HG03108 (cell line): Measurements from ENCODE around the gene COL28A1.
"Not testable (repeated sequence)": the region's sequence is repeated elsewhere in the genome, so short reads cannot be mapped to it uniquely, and the experiment has no call there.

Source experiments
- ATAC-seq: cut with Tn5 transposase; IDR thresholded peaks from one replicate; pipeline ENCODE4 v1.9.1; 2021; ENCODE audit warnings: moderate library complexity; ENCODE audit not compliant: unreplicated experiment

Gene COL28A1

DNA sequence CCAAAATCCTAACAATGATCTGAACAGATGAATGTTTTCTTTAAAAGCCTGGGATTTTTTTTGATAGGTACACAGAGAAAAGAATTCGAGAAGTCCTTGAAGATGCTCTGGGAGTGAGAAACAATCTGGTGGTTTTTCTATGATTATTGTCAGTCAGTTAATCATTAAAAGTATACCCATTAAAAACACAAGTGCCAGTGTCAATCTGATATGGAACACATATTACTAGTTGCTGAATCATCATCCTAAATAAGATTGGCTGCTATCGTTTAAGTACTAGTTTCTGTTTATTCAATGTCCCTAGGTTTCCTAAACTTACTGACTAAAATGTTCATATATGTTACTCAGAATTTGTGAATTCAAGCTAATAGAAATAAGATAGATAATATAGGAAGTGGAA, 16.1 kb downstream of the COL28A1 start:
- no peak for ATAC-seq

DNA sequence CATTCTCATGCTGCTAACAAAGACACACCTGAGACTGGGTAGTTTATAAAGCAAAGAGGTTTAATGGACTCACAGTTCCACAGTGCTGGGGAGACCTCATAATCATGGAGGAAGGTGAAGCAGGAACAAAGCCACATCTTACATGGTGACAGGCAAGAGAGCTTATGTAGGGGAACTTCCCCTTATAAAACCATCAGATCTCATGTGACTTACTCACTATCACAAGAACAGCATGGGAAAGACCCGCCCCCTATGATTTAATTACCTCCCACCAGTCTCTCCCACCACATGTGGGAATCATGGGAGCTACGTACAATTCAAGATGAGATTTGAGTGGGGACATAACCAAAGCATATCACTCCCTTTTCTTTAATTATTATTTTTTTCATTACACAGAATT, 16.6 kb downstream of the COL28A1 start:
- ATAC-seq, result no peak

DNA sequence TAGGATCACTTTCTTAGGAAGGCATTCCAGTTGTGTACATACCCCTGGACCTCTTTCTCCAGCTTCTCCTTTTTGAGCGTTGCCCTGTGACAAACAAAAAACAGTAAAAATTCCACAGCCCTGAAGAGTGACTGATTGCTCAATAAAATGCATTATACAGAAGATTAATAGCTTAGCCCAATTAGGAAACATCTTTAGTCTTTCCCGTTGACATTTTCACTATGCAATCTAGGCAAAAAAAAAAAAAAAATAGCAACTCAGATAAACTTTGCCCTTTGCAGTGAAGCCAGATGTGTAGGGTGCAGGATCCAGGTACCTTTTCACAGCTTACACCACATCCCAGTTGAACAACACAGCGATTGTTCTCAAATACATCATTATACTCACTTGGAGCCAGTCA, 17.9 kb downstream of the COL28A1 start:
- ATAC-seq, result no peak

DNA sequence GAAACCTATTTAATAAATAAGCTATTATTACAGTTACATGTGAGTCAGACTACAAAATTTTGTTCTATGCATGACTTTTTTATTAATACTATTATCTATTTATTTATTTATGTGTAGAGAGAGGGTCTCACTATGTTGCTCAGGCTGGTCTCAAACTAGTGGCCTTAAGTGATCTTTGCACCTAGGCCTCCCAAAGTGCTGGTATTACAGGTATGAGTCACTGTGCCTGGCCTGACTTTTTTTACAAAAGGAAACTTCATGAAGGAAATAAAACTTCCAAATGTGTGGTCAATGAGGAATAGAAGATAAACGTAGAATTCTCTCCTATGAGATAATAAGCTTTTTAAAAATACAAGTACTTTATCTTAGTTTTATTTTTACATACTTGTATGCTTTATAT, 19.0 kb downstream of the COL28A1 start:
- ATAC-seq, result no peak

DNA sequence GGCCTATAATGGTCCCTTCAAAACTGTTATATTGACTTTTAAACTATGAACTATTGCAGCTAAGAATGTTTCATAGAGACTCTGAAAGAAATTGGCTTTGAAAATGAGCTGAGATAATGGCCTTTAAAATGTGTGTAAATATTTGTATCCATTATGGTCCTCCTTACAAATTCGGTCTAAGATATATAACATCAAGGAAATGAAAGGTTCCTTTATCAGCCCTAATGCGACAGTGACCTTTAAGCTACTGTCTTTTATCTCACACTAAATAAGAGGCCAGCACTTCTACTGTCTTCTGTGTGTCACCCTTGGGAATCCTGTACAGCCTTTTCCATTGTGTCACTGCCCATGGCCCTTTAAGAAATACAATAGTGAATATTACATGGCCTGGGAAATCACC, 19.5 kb downstream of the COL28A1 start:
- no peak for ATAC-seq

DNA sequence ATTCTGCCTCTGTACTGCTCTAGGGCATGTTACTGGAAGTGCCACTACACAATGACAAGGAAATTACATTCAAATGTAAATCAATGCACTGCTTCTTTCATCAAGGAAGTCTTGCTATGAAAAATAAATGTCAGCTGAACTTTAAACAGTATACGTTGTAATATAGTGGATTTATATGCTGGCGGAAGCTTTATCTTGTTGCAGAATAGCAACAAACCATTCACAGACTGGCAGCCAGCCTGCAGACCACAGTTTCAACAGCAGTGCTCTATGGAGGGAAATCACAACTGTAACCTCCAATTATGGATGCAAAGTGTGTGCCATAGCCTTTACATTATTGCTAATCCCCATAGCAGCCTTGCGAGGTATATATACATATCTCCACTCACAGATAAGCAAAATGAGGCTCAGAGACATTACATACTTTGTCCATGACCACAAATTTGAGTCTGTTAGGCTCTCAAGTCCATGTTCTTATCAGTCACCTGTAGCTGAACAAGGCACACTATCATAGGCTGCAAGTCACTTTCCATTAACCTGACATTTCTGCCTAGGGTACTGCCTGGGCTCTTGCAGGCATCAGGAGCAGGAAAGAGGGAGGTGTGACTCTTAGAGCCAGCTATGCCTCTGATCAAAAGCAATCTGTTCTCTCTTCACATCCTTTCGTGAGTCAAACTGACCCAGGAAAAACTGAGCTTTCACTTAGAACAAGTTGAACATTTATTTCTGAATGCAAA, 22.6 kb downstream of the COL28A1 start:
- ATAC-seq, result no peak

DNA sequence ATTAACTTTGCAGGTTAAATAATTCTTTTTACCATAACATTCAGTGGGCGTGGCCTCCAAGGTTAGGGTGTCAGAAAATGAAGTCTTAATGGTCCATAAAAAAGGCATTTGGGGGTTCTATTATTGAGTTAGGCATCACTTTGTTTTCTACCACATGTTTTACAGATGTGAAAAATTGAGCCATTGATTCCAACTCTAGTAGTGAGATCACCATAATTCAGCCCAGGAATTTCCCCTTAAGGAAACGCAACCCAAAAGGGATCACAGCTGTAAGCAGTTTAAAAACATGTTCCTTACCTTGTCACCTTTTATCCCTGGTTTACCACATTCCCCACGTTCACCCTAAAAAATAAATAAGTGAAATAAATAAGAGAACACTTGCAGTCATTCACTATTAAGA, 24.9 kb downstream of the COL28A1 start:
- ATAC-seq, result no peak

DNA sequence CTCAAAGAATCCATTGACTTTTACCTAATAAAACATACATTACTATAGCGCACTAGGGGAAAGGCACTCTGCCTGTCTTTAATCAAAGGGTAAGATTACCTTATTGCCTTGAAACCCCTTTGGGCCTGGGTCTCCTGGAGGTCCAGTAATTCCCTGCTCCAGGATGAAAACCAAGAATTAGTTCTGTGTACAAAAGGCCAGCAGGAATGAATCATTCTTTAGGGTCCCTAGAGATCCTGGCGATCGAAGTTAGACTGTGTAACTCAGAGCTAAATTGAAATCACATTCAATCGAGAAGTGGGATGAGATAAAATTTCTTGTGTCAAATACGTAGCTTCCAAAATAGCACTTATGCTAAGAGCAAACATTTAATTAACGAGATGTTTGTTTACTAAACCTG, 29.8 kb downstream of the COL28A1 start:
- ATAC-seq, result no peak

DNA sequence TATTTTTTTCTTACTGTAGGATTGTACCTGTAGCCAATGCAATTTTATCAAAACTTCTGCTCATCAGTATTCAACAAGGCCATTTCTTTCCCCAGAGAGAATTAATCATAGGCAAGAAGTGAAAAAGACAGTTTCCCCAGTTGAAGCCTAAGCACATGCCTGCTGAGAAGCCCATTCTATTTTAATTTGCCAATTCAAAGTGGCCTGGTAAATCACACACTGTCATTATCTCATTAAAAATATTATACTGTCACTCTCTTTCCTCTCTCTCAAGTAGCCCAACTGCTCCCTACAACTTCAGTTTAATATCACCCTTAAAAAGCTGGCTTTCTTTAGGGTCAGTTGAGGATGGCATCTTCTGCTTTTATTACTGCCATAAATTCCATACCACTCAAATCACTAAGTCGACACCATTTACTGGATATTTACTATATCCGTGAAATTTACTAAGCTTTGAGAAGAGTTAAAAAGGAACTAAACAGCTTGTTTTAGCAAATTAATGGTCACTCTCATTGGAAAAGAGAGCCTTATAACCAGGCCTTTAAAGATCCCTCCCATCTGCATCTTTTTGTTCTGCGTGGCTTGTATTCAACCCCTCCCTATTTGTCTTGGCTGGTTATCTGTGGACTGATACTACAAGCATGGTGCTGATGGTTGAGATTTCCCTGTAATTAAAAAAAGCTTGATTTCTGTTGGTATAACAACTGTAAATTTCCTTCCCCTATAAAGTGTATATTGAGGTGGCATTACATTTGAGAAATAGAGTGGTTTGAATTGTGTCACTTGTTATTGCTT, 30.6 kb downstream of the COL28A1 start:
- ATAC-seq, result no peak

DNA sequence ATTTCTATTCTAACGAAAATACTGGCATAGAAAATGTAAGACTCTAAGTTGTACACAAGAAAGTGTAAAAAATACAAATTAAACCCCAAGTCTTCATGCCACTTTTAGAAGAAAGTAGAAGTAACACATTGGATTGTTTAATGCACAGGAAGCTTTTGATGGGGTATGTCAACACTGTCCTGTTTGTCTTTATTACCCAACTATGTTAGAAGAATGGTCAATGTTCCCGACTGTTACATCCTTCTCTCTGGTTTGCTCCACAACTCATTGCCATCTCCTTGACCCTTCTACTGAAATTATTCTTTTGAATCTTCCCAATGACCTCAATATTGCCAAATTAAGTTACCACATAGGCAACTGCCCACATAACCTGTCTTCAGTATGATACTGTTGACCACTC, 35.8 kb downstream of the COL28A1 start:
- no peak for ATAC-seq

DNA sequence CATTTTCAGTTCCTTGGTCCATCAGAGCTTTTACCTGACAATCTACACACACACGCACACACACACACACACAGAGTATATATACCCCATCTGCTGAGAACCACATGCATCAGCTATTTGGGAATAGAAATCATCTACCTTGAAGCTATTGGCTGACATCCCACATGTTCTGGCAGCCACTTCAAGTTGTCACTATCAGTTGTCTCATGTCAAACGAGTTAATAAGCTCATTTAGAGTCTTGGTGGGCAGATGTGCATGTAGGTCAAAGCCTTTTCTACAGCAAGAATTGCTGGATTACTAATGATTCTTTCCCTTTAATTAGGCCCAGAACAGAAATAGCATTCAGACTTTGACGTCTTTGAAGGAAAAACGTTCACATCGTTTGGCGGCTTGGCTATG, 36.8 kb downstream of the COL28A1 start:
- ATAC-seq, result no peak

DNA sequence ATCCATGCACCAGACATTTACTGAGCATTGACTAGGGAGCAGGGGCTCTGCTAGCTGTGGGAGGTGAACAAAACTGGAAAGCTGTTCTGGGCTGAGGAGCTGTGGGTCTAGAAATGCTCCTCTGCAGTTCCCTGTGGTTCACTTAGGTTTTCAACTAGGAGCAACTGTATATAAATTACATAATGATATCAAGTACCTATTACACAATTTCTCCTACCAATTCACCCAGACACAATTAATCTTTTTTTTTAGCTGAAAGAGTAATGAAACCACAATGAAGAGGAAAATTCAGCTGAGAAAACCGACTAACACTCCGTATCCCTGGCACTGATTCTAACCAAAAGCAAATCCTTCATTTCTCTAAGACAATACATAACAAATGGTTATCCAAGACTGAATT, 39.4 kb downstream of the COL28A1 start:
- no peak for ATAC-seq

DNA sequence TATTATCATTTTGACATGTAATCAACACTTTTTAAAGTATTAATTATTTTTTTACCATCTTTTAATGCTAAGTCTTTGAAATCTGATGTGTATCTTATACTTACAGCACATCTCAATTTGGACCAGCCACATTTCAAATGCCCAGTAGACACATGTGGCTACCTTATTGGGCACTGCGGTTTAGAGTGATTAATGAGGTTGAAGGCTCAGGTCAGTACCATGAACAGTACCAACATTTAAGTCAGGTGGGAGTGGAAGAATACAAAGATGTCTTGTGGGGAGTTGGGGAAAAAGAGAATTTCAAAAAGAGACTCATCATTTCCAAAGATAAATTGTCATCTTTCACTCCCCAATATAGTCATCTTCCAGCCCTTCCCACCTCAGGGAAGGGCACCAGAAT, 40.5 kb downstream of the COL28A1 start:
- no peak for ATAC-seq

DNA sequence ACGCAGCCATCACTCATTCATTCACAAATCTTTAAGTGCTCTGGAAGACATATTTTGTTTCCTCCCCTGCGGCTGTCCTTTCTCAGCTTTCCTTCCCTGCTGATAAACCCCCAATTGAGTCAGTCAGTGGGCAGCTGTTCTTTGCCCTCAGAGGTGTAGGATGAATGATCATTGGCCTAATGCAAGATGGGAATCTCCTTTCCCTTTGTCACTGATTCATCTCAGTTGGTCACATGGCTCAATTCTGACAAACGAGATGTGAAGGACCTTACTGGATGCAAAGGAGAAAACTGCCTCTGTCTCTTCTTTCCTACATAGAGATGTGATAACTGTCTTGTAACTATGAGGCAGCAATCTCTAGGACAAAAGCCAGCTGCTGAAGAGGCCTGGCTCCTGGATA, 44.6 kb downstream of the COL28A1 start:
- no peak for ATAC-seq

DNA sequence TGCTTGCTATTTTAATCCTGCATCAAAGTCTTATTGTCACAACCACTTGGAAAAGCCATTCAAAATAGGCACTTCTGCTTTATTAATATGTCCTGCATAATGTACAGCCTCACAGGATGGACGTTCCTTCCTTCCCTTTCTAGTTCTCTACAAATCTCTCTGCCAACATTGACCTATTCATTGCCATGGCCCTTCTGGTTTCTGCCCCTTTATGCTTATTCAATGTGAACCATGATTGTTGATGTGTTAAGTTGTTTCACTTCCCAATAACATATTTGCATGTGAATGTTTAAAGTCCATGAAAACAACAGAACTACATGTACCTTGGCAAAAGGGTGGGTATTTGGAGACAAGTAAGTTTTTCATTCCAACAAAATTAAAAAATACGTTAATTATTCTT, 45.7 kb downstream of the COL28A1 start:
- ATAC-seq, result no peak

DNA sequence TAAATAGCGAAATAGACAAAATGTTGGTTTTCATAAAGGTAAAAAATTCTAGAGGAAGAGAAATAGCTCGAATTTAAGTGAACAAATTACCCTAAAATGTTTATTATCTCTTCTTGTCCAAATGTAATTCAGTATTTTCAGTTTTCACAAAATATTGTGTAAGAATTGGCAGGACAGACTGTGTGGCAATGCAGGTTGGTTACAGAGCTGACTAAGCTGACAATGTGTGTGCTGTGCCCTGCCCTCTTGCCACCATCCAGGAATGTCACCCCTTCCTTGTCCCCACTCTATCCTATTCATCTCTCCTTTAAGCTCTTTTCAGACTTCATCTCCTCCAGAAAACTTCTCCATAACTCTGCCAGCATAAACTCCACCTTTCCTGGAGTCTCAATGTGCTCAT, 46.1 kb downstream of the COL28A1 start:
- ATAC-seq, result no peak

DNA sequence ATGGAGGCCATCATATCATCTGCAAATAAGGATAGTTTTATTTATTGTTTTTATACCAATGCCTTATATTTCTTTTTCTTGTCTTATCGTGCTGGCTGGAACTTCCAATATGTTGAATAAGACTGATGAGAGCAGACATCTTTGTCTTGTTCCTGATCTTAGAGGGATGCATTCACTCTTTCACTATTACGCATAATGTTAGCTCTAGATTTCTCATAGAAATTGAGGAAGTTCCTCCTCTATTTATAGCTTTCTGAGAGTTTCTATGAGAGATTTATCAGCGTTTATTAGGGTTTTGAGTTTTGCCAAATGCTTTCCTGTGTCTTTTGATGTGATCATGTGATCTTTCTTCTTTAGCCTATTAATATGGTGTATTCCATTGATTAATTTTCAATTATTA, 49.3 kb downstream of the COL28A1 start:
- no peak for ATAC-seq

DNA sequence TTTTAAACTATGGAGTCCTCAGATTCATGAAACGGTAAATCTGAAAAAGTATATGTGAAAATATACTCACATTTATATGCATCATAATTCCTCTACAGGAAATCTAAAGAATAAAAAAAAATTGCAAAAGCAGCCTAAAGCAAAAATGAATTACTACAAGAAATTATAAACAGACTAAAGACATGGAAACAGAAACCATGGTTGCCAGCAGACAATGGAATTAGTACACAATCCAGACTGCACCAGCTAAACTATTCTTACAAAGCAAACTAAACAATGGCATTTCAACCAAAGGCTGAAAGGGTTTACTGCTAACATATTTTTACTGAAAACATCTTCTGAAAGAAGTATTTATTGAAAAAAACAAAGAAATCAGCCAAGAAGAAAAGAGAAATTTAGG, 51.6 kb downstream of the COL28A1 start:
- no peak for ATAC-seq

DNA sequence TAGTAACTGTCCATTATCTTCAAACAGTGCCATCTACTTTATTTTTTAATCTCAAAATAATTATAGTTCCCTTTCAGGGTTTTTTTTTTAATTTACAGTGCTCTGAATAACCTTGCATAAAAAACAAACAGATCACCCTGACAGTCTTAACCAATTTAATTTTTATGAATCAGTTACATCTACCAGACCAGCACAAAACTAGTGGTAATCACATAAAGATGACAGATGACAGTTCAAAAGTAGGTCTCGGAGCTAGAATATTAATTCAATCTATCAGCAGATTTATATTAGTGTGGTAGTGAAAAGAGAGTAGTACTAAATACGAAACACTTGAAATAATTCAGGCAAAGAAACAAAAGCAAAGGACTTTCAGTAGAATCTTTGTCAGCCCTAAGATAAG, 53.9 kb downstream of the COL28A1 start:
- no peak for ATAC-seq

DNA sequence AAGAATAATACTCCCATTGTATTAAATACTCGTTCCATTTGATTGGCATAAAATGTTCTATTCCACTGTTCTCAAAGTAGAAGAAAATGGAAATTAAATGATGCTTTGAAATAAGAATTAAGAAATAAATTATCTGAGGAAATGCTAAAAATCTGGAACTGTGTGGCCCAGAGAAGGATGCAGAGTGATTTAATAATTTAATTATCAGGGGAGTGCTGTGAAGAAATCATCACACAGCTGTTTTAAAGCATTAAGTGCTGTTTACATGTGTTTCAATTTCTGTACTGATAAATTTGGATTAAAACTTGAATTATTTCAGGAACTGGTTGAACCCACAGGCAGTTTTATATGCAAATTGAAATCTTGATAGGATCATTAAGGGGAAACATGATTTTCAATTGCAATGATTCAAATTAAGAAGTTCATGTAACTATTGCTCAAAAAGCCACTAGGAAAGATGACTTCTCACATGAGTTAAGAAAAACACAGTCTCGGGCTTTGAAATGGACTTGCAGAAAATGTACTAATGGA, 56.3 kb downstream of the COL28A1 start:
- no peak for ATAC-seq

DNA sequence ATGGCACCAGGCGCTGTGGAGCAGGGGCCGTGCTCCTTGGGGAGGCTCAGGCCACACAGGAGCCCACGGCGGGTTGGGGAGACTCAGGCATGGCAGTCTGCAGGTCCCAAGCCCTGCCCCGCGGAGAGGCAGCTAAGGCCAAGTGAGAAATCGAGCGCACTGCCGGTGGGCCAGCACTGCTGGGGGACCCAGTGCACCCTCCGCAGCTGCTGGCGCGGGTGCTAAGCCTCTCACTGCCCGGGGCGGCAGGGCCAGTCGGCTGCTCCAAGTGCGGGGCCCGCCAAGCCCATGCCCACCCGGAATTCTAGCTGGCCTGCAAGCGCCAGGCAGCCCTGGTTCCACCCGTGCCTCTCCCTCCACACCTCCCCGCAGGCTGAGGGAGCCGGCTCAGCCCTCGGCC, 57.1 kb downstream of the COL28A1 start:
- no peak for ATAC-seq

DNA sequence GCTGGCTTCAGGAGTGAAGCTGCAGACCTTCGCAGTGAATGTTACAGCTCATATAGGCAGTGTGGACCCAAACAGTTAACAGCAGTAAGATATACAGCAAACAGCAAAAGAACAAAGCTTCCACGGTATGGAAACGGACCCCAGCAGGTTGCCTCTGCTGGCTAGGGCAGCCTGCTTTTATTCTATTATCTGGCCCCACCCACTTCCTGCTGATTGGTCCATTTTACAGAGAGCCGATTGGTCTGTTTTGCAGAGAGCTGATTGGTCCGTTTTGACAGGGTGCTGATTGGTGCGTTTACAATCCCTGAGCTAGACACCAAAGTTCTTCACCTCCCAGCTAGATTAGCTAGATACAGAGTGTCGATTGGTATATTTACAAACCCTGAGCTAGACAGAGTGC, 58.0 kb downstream of the COL28A1 start:
- not testable (repeated sequence) for ATAC-seq
